Activated T-cell treated with anti-CD3 and anti-CD28 coated beads for 48 hours (primary cell): Measurements from ENCODE around the gene MROH2A.

Experiments
- DNase-seq: peaks from one replicate; pipeline ENCODE4 v3.0.0-alpha.2; 2020; ENCODE audit warnings: low read depth

Gene MROH2A

DNA sequence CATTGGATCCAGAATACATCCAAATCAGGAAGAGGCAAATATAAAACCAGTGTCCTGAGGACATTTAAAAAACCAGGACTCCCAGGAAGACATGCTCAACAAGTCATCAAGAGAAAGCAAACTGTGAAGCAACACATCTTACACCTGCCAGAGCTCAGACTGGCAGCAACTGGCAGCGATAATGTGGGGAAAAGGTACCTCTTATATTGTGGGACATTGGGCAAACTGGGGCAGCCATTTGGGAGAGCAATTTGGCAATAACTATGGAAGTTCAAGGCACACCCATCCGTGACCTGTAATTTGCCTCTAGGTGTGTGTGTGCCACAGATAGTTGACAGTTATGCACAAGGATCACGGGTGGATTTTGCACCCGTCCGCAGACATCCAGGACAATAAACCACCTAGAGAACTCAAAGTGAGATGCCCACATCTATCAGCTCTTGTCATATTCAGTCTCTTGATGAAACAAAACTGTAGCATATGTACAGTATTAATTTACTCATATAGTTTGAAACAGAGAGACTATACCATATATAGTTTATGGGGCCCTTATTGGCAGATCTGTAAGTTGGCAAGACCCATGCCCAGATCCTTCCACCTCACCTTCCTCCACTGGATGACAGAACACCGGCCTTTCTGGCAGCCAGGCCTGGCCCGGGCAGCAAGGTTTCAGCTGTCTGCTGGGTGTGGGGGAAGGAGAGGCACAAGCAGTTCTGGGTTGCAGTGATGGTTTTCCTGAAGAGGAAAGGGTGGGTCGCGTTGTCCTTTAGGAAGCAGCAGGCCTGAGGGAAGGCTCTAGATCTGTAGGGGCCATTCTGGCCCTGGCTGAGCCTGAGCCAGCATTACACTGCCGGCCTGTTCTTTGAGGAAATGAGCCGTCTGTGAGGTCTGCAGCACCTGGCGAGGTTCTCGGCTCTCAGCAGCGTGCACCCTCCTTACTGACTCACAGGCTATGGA is 57.4 kb downstream of the MROH2A start:
- no peak for DNase-seq

- no peak for DNase-seq
Measured at GRCh38 chr2:233836359-233836758, 58.2 kb downstream of the MROH2A start.

DNA sequence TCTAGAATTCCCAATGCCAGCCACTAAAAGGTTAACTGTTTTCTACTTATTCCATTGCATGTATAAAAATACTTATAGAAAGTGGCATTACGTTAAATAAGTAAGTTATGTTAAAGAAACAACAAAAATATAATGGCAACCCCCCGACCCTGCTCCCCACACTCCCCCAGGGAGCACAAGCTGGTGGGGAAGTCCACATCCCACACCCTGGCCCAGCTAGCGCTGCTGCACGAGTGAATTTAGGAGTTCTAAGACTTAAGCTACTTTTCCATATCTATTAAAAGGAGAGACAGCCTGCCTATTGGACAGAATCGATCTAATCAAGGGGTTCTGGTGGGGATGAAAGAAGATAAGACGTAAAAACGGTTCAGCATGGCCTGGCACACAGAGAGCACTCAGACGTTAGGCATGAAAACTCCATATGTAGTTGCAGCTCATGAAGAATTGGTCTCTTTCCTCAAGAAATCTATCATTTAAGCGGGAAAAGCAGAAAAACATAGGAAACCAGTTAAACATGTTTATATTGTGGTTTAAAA is 59.6 kb downstream of the MROH2A start:
- no peak for DNase-seq

GRCh38 chr2:233838251-233838650 is 60.1 kb downstream of the MROH2A start:
- DNase-seq: no peak

GRCh38 chr2:233838726-233839446 is 60.8 kb downstream of the MROH2A start:
- DNase-seq: no peak

GRCh38 chr2:233839447-233839820 is 61.3 kb downstream of the MROH2A start:
- DNase-seq: no peak

GRCh38 chr2:233840520-233840919 is 62.4 kb downstream of the MROH2A start:
- DNase-seq: no peak

GRCh38 chr2:233841183-233841582 is 63.1 kb downstream of the MROH2A start:
- DNase-seq: no peak

DNA sequence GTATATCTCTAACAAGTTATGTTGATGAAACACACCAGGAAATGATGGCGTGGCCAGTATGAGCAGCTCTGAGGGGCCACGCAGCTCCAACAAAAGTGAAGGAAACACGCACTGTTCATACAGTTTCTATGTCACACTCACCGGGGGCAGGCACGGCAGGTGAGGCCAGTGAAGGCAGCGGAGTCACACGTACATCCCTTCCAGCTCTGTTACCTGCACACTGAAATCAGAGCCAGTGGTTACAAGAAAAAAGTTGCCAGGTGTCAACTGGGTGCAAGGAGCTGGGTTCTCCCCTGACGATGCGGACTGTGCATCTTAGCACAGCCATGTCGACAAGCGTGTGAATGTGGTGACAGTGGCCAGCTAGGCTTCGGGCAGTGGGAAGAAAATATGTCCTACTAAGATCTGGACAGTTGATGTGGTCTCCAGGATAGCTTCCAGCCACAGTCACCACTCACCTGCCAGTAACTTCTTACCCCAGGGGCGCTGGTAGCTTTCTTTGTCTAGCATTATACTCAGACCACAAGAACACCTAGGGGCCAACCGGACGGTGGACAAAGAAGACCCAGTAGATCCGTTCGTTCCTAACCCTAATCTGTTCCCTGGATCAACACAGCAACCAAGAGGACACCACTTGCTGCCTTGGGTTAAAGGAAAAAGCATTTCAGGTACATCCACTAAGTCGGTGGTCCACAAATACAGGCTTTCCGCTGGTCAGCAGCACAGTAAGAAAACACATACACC is 66.1 kb downstream of the MROH2A start:
- DNase-seq: no peak

DNA sequence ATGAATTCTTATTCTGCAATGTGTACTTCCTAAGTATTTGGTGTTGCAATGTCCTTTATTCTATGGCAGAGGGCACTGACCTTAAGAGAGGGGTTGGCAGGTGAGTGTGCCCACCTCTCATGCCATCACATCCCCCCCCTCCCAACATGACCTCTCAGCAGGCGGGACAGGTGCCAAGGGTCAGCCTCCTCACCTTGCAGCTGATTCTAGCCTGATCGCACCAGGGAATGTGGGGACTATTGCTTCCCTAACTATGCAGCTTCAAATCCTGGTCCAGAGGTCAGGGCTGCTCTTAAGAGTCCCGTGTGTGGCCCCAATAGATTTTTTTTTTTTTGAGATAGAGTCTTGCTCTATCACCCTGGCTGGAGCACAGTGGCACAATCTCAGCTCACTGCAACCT is 66.7 kb downstream of the MROH2A start:
- no peak for DNase-seq

GRCh38 chr2:233845301-233846060 is 67.4 kb downstream of the MROH2A start:
- DNase-seq: no peak

GRCh38 chr2:233846387-233847247 is 68.5 kb downstream of the MROH2A start:
- DNase-seq: no peak

DNA sequence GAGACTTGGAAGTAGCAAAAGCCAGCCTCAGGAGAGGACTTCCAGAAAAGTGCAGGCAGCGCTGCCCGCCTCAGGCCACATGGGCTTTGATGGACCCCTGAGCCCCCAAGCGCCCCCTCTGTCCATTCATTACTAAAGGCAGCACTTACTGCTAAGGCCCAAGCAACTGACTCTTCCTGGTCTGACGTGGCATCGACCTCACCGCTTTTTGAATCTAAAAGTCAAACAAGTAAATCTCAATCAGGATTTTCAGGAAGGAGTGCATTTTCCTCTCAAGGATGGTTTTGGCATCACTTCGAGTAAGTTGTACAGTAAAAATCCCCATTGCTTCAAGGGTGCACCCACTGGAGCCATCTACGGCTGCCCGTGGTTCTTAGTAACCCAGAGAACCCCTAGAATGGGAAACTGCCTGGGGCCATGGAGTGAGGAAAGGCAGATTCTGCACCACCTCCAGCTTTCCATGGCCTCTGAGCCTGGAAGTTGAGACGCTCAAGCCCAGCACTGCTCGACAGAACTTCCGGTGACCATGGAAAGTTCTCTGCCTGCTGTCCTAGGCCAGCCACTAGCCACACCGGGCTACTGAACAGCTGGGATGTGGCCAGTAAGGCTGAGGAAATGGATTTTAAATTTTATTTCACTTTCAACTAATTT is 69.2 kb downstream of the MROH2A start:
- DNase-seq: no peak

- DNase-seq: no peak
Measured at GRCh38 chr2:233848276-233848675, 70.1 kb downstream of the MROH2A start.

- DNase-seq: no peak
Measured at GRCh38 chr2:233849607-233850271, 71.6 kb downstream of the MROH2A start.

GRCh38 chr2:233850745-233851144 is 72.6 kb downstream of the MROH2A start:
- DNase-seq: no peak

GRCh38 chr2:233851169-233851568 is 73.0 kb downstream of the MROH2A start:
- no peak for DNase-seq

DNA sequence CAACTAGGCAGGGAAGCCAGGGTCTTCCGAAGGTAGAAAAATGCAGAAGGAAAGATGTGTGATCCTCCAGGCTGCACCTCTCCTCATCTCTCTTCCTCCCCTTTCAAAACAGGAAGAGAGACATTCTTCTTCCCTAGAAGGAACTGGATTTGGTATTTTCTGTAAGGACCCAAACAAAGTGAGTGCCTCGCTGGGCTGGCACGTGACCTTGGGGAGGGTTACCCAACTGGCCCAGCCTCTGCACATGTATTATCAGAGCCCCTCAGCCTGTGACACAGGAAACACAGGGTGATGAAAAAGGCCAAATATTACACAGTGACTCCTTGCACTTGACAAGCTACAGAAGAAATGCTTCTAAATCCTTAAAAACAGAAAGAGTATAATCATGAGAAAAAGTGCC is 73.9 kb downstream of the MROH2A start:
- DNase-seq: no peak

- DNase-seq: no peak
Measured at GRCh38 chr2:233853353-233853752, 75.2 kb downstream of the MROH2A start.

- no peak for DNase-seq
Measured at GRCh38 chr2:233853883-233854240, 75.7 kb downstream of the MROH2A start.
